Measurements from ENCODE around the gene CHTF18. TPM values are rescaled to one million over a fixed set of nuclear protein-coding genes. Genes with fewer than 3 reads are reported as not detected.

The CHTF18 gene
- total and polyA plus RNA-seq, 2 of the 4 experiments (the other 2 are of a cell fraction), result 3.2 to 21.4 TPM

DNA sequence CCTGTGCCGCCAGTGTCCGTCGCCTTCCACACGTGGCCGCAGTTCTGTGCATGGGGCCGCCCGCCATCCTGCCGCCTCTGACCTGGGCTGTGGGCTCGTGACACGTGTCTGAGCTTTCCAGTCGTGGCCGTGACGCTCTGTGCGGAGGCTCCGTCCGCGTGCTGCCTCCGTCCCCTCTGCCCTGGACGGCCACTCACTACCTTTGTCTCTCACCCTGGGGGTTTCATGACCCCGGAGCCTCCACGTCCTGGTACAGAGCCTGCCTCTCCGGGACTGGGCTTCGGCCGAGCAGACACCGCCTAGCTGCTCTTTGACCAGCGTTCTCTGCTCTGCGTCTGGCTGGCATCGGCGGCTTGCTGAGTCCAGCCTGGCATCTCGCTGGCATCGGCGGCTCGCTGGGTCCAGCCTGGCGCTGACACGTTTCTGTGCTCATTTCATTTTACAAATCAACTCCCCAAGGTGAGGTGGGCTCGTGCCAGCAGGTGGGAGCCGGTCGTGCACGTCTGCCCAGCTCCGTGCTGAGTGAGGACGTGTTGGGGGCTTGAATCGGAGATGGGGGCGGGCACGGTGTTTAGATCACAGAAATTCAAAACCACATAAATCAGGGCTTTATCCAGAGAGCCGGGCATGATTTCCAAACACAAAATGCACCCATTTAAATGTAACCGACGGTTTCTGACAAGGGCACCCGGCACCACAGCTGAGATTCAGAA is 56.4 kb downstream of the CHTF18 start:
- H3K27ac ChIP-seq (ENCODE audit: insufficient read depth, low read length), result no peak overlapping the region
- no peak overlapping the region for H2BK15ac ChIP-seq (ENCODE audit: low read depth, low read length)
- H3K14ac ChIP-seq (replicated peaks; ENCODE audit: low read depth, low read length), result no peak overlapping the region
- H3K9me1 ChIP-seq (ENCODE audit: insufficient read depth, low read length), result no peaks in the 10 kb centered on the region
- no peak overlapping the region for H3K9ac ChIP-seq (ENCODE audit: low read depth, low read length)
- H2BK20ac ChIP-seq (ENCODE audit: low read depth, low read length), result no peak overlapping the region
- no peak overlapping the region for H2BK5ac ChIP-seq (ENCODE audit: low read depth, low read length, poor library complexity, severe bottlenecking)
- intact Hi-C loops (cut with micrococcal nuclease) (no loop called here), dilution Hi-C loops (cut with HindIII; ENCODE audit: low sequenced_read_pairs, unreplicated experiment) (no loop called here), in situ Hi-C loops (cut with MboI; ENCODE audit: low sequenced_read_pairs) (no loop called here)
- H2BK120ac ChIP-seq (ENCODE audit: low read depth, low read length), result no peak overlapping the region
- H4K20me1 ChIP-seq (ENCODE audit: insufficient read depth, low read length), result no peaks in the 10 kb centered on the region
- H3K4ac ChIP-seq (ENCODE audit: low read depth, low read length), result no peak overlapping the region
- DNase-seq, result no peak
- no peak for ATAC-seq (ENCODE audit: low read depth)
- CTCF ChIA-PET, result no interaction called here
- H2AFZ ChIP-seq (replicated peaks; ENCODE audit: low read length, poor library complexity), result no peak overlapping the region
- no peak overlapping the region for H3K4me2 ChIP-seq (ENCODE audit: low read depth, low read length)
- H3K23ac ChIP-seq (ENCODE audit: low read depth, low read length), result no peak overlapping the region
- POLR2A ChIA-PET (ENCODE audit: unreplicated experiment), result no interaction called here
- no peak overlapping the region for H3K4me3 ChIP-seq (ENCODE audit: insufficient read depth, low read depth, low read length)
- H3K27me3 ChIP-seq (ENCODE audit: control insufficient read depth, insufficient read depth, low read length), result no peaks in the 10 kb centered on the region; the same call in 1 of the 2 replicates
- no peak overlapping the region for H2AK9ac ChIP-seq (replicated peaks; ENCODE audit: low read depth, low read length, poor library complexity)
- WGBS, 2 experiments (ENCODE audit: extremely low coverage in 2 of 2, insufficient read length in 1 of 2), result 89% methylated on average over 26 of the region's 48 CpGs; no CpG with 5 or more reads in 1 of the 2 experiments
- no peak overlapping the region for H2AK5ac ChIP-seq (ENCODE audit: low read depth, low read length)
- peaks cover 24% of the 10 kb centered on the region for H3K9me3 ChIP-seq (ENCODE audit: control insufficient read depth, insufficient read depth, low read length)
- no peak overlapping the region for H4K8ac ChIP-seq (ENCODE audit: low read depth in 2 of 2, low read length in 2 of 2)
- TF ChIP-seq NFE2L2 (IDR thresholded peaks at IDR 0.05; ENCODE audit: low read depth, low read length) (no peak), RCOR1 (IDR thresholded peaks at IDR 0.05; ENCODE audit: insufficient replicate concordance, low read length) (no peak), FOS (IDR thresholded peaks at IDR 0.05; ENCODE audit: low read depth, low read length) (no peak), RAD21 (IDR thresholded peaks at IDR 0.05; ENCODE audit: low read length) (no peak), POLR2A (IDR thresholded peaks at IDR 0.05; ENCODE audit: low read depth, low read length) (no peak)
- BruUV-seq (replicated peaks), result no TSS peak
- H3K4me1 ChIP-seq (ENCODE audit: control insufficient read depth, insufficient read depth, low read length), result no peaks in the 10 kb centered on the region
- no peak overlapping the region for H4K5ac ChIP-seq (ENCODE audit: low read depth, low read length)
- H3K79me1 ChIP-seq (ENCODE audit: low read depth in 1 of 2, low read length in 2 of 2), result no peaks in the 10 kb centered on the region
- H3K36me3 ChIP-seq (ENCODE audit: control insufficient read depth, insufficient read depth, low read length), result no peaks in the 10 kb centered on the region
- H4K91ac ChIP-seq (ENCODE audit: insufficient read depth, low read depth, low read length), result no peak overlapping the region
- H3K56ac ChIP-seq (ENCODE audit: extremely low read depth, insufficient read depth, low read length), result no peak overlapping the region
- H3K18ac ChIP-seq (ENCODE audit: low read depth, low read length), result no peak overlapping the region
